HTERT RPE-1 (cell line): ENCODE results near the gene DNAH3.
"Not testable (repeated sequence)": the region's sequence is repeated elsewhere in the genome, so short reads cannot be mapped to it uniquely, and the experiment has no call there.

Experiments
- in situ Hi-C: fragments of 300-500 bp; cut with MboI; formaldehyde crosslinking; loops from 4 replicates; pipeline ENCODE4 v1.14.3; 2020; ENCODE audit warnings: low sequenced_read_pairs

Gene DNAH3

GRCh38 chr16:20948444-20948843, 202.2 kb downstream of the DNAH3 start:
- in situ Hi-C loops, result no loop called here

DNA sequence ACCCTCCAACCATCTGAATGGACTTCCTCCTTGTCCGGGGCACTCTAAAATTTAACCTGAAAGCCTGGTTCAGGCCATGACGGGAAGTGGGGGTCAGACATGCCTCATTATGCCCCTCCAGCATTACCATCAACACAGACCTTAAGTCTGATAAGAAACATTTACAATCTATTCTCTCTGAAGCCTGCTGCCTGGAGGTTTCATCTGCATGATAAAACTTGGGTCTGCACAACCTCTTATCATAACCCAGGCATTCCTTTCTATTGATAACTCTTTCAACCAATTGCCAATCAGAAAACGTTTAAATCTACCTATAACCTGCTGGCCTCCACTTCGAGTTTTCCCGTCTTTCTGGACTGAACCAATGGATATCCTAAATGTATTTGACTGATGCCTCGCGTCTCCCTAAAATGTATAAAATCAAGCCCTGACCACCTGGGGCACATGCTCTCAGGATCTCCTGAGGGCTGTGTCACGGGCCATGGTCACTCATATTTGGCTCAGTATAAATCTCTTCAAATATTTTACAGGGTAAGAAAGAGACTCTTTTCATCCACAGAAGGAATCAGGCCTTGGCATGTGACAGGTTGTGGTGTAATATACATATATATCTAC, 204.5 kb downstream of the DNAH3 start:
- in situ Hi-C loops, result no loop called here

GRCh38 chr16:20945575-20945875, 205.1 kb downstream of the DNAH3 start:
- in situ Hi-C loops, result not testable (repeated sequence)

GRCh38 chr16:20944861-20945574, 205.6 kb downstream of the DNAH3 start:
- in situ Hi-C loops, result no loop called here

DNA sequence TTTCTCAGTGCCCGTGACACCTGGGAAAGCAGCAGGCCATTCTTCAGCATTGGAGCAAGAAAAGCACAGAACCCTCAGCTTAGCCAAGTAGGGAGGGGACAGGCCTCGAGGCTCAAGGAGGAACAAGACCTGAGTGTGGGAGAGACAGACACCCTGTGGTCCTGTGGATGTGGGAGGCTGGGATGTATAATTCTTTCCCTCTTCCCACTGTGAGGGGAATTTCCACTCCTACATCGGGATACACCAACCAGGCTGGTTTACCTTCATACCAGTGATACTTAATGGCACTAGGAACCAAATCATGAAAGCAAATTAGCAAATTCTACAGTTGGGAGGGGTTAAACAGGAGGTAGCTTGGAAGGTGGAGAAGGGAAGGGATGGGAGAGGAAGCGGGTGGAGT, 208.4 kb downstream of the DNAH3 start:
- in situ Hi-C loops, result no loop called here

- in situ Hi-C loops, result no loop called here
Measured at GRCh38 chr16:20941636-20941926, 209.1 kb downstream of the DNAH3 start.

GRCh38 chr16:20940871-20941635, 209.6 kb downstream of the DNAH3 start:
- in situ Hi-C loops, result no loop called here

DNA sequence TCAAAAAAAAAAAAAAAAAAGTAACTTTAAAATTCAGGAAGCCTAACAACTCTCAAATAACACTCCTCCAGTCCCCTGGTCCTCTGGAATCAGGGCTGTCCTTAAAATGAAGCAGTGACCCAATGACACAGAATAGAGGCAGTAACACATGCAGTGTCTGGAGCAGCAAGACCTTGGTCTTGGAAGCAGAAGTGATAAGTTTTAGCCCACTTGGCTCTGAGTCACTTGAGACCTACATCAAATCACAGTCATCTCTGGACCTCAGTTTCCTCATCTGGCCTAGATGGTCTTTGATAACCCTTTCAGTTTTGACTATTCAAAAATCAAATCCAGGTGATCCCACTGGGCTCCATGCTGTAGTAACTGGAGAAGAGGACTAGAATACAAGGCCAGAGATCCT, 211.0 kb downstream of the DNAH3 start:
- in situ Hi-C loops, result no loop called here

GRCh38 chr16:20938426-20938825, 212.2 kb downstream of the DNAH3 start:
- in situ Hi-C loops, result no loop called here

GRCh38 chr16:20937736-20938135, 212.9 kb downstream of the DNAH3 start:
- in situ Hi-C loops, result no loop called here

GRCh38 chr16:20933589-20933988, 217.1 kb downstream of the DNAH3 start:
- in situ Hi-C loops, result no loop called here

DNA sequence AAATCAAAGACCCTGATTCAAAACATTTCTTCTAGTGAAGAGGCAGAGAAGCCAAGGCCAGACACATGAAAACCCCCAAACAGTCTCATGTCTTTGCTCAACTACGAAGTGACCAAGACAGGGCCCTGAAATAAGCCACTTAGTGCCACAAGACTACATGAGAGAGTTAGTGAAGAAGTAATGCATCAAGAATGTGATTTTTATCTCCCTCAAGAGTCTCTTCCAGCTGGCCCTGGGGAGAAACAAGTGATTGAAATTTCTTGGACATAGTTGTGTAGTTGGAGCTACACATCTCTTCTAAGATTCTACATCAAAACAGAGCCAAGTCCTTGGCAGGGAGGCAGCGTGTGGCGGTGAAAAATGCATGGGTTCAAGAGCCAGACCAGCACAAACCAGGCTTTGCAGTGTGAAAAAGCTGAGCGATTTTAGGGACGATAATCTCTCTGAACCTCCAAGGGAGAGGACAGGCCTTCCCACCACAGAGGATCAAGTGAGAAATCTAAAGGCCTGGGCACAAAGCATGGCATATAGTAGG, 219.5 kb downstream of the DNAH3 start:
- in situ Hi-C loops, result no loop called here

DNA sequence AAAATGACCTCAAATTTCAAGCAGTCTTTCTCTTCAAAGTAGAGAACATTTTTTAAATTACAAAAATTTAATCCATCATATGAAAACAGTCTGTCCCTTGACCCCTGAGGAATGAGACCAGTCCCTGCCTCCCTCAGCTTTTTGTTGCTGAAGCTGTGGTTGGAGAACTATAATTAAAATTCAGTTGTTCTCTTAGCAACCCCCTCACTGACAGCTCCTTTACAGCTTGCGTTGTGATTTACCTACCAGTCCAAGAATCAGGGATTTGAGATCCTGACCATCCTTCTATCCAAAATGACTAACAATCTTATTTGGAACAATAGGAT, 220.3 kb downstream of the DNAH3 start:
- in situ Hi-C loops, result no loop called here

DNA sequence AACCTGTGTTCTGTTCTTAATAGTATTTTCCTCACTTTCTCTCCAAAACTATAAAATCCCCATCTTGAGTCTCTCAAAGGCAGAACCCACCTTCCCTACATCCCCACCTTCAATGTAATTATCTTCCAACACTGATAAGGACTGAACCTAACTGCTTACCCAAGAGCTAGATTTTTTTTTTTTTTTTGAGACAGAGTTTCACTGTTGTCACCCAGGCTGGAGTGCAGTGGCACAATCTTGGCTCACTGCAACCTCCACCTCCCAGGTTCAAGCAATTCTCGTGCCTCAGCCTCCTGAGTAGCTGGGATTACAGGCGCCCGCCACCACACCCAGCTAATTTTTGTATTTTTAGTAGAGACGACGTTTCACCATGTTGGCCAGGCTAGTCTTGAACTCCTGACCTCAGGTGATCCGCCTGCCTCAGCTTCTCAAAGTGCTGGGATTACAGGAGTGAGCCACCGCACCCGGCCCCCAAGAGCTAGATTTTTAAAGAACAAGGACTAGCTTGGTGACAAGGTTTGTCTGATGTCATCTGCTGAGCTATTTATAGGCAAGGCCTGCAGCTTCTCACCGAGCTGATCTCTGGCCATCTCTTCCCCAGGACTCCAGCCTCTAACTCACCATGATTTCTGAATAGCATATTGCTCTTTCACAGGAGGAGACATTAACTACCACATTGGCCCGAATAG, 220.8 kb downstream of the DNAH3 start:
- in situ Hi-C loops, result not testable (repeated sequence)

DNA sequence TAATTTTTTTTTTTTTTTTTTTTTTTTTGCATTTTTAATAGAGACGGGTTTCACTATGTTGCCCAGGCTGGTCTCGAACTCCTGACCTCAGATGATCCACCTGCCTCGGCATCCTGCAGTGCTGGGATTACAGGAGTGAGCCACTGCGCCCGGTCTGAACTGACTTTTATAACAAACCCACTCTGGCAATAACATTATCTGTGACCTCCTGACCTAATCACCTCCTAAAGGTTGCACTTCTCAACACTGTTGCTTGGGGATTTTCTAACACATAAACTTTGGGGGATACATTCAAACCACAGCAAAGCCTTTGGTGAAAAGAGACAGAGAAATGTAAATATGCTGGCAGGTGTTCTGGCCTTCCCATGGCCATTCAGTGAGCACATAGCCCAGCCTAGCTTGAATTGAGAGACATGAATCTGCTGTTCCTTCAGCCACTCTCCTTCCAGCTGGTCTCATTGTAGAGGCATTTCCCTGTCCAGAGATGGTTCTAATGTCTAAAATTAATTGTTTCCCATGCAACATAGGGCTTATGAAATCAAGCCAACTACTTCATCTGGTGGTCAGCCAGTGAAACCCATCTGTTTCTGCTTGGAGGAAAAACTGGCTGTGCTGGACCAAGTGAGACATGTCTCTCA, 221.8 kb downstream of the DNAH3 start:
- in situ Hi-C loops, result no loop called here

GRCh38 chr16:20925751-20926150, 224.9 kb downstream of the DNAH3 start:
- in situ Hi-C loops, result no loop called here

DNA sequence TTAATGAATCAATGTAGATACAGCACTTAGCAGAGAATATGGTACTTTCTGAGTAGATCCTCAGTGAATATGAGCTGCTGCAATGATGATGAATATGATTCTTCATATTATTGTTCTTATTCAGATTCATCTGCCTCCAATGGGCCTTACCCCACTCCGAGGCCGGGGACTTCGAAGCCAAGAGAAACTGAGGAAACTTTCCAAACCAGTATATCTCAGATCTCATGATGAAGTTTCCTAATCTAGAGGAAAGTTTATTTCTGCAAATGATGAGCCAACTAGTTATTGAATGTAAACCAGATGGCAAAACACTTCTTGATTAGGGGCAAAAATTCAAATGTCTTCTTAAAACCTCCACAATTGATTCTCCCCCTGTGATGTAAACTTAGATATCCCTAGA, 226.8 kb downstream of the DNAH3 start:
- in situ Hi-C loops, result no loop called here

DNA sequence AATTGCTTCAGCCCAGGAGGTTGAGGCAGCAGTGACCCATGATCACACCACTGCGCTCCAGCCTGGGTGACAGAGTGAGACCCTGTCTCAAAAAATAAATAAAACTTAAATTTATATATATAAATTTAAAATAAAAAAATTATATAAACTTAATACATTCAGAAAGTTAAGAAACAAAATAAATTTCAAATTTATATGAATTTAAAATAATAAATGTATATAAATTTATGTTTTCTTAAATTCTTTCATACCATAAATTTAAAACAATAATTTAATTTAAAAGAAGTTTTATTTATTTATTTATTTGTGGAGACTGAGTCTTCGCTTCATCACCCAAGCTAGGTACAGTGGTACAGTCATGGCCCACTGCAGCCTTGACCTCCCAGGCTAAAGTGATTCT, 229.8 kb downstream of the DNAH3 start:
- in situ Hi-C loops, result no loop called here

DNA sequence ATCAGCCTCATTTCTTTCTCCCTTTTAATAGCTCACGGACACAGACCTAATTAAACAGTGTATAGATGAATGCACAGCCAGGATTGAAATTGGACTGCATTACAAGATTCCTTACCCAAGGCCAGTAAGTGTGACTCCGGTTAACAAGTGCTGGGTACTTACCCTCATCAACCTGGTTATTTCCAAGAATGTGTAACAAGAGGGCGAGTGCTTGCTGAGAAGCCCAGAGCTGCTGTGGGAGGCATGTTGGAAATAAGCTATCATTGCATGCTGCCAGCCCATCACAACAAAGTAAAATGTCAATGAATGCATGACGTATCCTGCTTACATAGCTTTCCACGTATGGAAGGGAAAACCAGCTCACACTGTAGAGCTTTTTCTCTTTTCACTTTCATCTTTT, 230.6 kb downstream of the DNAH3 start:
- in situ Hi-C loops, result no loop called here

- in situ Hi-C loops, result no loop called here
Measured at GRCh38 chr16:20918486-20919239, 232.0 kb downstream of the DNAH3 start.

- in situ Hi-C loops, result no loop called here
Measured at GRCh38 chr16:20916942-20917341, 233.7 kb downstream of the DNAH3 start.
